ENCODE data around the gene TLL1.

DNA sequence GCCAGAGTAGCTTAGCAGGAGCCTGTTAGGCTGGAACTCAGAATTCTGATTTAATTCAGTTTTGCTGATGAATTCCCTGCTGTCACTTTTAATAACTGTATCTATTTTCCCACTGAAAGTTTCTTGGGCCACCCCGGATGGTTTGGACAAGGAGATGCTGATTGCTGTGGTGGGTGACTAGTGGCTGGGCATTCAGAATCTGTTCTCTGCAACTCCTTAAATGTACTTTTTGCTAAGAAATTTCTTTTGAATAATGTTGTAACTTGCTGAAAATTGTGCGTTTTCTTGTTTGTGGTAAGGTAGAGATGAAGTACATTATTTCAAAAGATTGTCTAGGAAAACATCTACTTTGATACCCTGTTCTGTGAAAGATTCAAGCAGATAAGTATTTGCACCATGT, 2.4 kb downstream of the TLL1 start:
- TF ChIP-seq, protein P1, sequence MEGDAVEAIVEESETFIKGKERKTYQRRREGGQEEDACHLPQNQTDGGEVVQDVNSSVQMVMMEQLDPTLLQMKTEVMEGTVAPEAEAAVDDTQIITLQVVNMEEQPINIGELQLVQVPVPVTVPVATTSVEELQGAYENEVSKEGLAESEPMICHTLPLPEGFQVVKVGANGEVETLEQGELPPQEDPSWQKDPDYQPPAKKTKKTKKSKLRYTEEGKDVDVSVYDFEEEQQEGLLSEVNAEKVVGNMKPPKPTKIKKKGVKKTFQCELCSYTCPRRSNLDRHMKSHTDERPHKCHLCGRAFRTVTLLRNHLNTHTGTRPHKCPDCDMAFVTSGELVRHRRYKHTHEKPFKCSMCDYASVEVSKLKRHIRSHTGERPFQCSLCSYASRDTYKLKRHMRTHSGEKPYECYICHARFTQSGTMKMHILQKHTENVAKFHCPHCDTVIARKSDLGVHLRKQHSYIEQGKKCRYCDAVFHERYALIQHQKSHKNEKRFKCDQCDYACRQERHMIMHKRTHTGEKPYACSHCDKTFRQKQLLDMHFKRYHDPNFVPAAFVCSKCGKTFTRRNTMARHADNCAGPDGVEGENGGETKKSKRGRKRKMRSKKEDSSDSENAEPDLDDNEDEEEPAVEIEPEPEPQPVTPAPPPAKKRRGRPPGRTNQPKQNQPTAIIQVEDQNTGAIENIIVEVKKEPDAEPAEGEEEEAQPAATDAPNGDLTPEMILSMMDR (IDR thresholded peaks at IDR 0.05): no peak
- no peak for TF ChIP-seq POLR2A (IDR thresholded peaks at IDR 0.05)

All from body of pancreas (tissue), 4 donors.